GM10266 (cell line): Measurements from ENCODE around the gene ZNF329.

ENCODE experiments used
- DNase-seq: peaks from one replicate; pipeline ENCODE4 v3.0.0; 2012; ENCODE audit errors: extremely low spot score
- TF ChIP-seq, protein P1 (sequence below): IDR thresholded peaks from 2 replicates; pipeline ENCODE4 v1.5.1; 2012; ENCODE audit warnings: mild to moderate bottlenecking, low read depth; ENCODE audit not compliant: control insufficient read depth, insufficient read depth; ENCODE audit errors: missing control alignments

Gene ZNF329

DNA sequence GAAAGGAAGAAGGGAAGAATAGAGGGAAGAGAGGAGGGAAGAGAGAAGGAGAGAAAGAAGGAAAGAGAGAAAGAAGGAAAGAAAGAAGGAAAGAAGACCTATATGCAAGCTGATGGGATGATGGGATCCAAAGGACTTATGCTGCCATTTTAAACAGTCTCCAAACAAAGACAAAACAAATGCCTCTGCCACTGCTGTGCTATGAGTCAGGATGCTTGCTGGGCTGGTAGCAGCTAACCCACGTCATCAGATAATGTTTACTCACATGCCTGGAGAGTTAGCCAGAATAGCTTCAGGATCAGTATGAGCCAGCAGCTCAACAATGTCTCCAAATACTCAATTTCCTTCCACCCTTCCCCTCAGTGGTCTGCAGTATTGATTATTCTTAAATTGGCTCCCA, 20.3 kb upstream of the ZNF329 start:
- TF ChIP-seq, protein P1, sequence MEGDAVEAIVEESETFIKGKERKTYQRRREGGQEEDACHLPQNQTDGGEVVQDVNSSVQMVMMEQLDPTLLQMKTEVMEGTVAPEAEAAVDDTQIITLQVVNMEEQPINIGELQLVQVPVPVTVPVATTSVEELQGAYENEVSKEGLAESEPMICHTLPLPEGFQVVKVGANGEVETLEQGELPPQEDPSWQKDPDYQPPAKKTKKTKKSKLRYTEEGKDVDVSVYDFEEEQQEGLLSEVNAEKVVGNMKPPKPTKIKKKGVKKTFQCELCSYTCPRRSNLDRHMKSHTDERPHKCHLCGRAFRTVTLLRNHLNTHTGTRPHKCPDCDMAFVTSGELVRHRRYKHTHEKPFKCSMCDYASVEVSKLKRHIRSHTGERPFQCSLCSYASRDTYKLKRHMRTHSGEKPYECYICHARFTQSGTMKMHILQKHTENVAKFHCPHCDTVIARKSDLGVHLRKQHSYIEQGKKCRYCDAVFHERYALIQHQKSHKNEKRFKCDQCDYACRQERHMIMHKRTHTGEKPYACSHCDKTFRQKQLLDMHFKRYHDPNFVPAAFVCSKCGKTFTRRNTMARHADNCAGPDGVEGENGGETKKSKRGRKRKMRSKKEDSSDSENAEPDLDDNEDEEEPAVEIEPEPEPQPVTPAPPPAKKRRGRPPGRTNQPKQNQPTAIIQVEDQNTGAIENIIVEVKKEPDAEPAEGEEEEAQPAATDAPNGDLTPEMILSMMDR = no peak
- DNase-seq = no peak

DNA sequence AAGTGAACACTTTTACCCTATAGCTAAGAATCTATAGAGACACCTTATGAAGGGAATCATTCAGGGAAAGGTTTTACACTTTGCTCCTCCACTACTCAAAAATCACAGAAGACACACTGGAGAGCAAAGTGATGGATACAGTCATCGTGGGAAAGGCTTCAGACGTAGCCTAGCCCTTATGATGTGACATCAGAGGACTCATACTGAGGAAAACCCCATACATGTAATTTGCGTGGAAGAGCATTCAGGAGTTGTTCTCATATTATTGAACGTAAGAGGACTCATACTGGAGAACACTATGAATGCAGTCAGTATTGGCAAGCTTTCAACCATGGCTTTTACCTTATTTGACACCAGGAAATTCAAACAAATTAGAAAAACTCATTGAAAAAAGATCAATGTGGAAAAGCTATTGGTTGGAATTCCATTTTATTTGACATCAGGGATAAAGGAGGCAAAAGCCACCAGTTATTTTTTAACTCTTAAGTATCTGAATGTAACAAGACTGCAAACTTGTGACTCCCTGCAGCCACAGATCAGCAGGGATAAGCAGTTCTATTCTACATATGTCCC, 16.2 kb upstream of the ZNF329 start:
- TF ChIP-seq, protein P1 = no peak
- DNase-seq = no peak

DNA sequence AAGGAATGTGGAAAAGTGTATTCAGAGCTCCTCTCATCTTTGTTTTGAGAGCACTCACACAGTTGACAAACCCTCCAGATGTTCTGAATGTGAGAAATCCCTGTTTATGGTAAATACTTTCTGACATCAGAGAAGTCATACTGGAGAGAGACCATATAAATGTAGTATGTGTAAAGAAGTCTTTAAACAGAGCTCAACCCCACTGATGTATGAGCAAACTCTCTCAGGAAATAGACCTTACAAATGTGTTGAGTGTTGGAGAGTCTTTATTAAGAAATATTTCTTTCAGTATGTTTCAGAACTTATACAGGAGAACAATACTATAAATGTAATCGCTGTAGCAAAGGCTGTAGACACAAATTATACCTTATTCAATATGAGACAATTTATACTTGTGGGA, 15.7 kb upstream of the ZNF329 start:
- no peak for DNase-seq
- TF ChIP-seq, protein P1 = no peak

DNA sequence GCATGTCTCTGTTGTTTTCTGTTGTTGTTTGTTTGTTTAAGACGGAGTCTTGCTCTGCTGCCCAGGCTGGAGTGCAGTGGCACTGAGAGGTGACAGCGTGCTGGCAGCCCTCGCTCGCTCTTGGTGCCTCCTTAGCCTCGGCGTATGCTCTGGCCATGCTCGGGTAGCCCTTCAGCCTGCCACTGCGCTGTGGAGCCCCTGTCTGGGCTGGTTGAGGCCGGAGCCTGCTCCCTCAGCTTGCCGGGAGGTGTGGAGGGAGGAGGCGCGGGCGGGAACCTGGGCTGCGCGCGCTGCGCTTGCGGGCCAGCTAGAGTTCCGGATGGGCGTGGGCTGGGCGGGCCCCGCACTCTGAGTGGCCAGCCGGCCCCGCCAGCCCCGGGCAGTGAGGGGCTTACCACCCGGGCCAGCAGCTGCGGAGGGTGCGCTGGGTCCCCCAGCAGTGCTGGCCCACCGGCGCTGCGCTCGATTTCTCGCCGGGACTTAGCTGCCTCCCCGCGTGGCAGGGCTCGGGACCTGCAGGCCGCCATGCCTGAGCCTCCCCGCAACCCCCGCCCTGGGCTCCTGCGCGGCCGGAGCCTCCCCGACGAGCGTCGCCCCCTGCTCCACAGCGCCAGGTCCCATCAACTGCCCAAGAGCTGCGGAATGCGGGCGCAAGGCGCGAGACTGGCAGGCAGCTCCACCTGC, 6.6 kb upstream of the ZNF329 start:
- DNase-seq = no peak
- TF ChIP-seq, protein P1 = no peak

DNA sequence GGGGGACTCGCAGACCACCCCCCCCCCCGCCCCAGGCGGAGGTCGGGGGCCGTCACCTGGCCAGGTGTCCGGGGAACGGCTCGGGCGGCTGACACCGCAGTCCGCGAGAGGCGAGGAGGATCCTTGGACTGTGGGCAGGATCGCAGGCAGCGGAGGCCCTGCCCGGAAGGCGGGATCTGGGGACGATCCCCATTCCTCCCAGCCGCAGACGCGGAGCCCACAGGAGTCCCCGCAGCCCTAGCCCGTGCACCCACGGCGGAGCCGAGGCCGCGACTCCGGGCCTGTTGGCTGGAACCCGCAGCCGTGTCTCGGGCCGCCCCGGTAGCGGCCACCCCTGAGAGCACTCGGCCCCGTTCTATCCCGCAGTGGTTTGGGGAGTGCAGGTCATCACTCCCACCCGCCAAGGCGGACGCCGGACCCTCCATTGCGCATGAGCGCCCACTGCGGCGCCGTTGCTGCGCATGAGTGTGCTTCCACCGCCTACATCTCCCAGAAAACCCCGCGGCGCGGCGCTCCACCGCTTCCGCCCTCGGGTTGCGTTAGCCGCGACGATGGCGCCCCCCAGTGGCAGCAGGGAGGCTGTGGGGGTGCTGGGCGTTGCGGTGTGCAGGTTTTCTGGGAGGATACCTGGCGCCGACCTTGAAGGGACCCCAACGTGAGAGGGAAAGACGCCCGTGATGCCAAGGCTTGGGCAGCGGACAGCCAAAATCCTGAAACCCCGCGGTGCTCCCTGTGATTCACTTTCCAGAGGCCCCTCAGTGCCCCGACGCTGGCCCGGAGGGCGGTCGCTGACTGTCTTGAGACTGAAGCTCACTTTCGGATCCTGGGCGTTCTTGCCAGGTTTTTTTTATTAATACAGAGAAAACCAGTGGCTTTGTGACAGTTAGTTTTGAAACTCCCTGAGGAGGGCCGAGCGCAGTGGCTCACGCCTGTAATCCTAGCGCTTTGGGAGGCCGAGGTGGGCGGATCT, 4.4 kb upstream of the ZNF329 start:
- peak; percentile 94 for DNase-seq
- TF ChIP-seq, protein P1 = peak; percentile 99

DNA sequence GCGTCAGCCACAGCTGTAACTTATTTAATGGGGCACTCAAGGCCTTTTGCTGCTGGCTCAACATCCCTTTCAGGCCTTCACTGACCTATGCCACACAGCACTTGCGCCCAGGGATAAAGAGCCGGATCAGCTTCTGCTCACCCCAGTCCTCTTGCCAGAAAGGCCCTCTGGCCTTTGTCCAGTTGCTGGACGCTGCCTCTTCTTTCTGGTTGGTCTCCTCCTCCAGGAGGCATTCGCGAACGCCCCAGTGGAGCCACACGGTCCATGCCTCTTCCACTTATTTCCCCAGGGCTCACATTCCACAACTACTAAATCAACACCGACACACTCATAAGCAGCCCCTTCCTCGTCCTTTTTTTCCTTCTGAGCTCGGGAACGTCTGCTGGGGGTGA, 3.7 kb upstream of the ZNF329 start:
- DNase-seq = peak; percentile 28
- TF ChIP-seq, protein P1 = no peak
